HEK293 (cell line): ENCODE results near the gene MYOD1.

ENCODE experiments used
- CTCF ChIA-PET: fragments of 350-600 bp; formaldehyde crosslinking; extraction: SDS; loops from one replicate; lab custom pipeline; 2021; ENCODE audit warnings: antibody characterized with exemption; lab: Yijun Ruan, JAX
- POLR2A ChIA-PET: fragments of 300-600 bp; formaldehyde crosslinking; extraction: SDS; loops from one replicate; lab custom pipeline; 2020; ENCODE audit warnings: antibody characterized with exemption, inconsistent platforms; lab: Yijun Ruan, JAX
- H3K27ac ChIP-seq: fragments of 200-500 bp; sonication (Bioruptor generic); 2 replicates; pipeline ENCODE4 v1.5.1; 2014; ENCODE audit warnings: low read depth, low read length, control low read depth, inconsistent platforms; ENCODE audit errors: extremely low read depth
- H3K36me3 ChIP-seq, 2 experiments: fragments of 200-500 bp in 1 of 2; sonication (Bioruptor generic) in 1 of 2; 1 replicate in 1 of 2; 2 replicates in 1 of 2; pipeline ENCODE4 v1.5.1; 2014 to 2017; ENCODE audit warnings: inconsistent platforms in 2 of 2, low read length in 2 of 2; ENCODE audit not compliant: control insufficient read depth in 2 of 2, insufficient read depth in 1 of 2
- H3K4me1 ChIP-seq: fragments of 200-500 bp; sonication (Bioruptor generic); 2 replicates; pipeline ENCODE4 v1.5.1; 2014; ENCODE audit warnings: mild to moderate bottlenecking, low read length, inconsistent platforms; ENCODE audit not compliant: control insufficient read depth, insufficient read depth
- H3K4me3 ChIP-seq: 2 replicates; pipeline ENCODE4 v1.5.1; 2011; ENCODE audit warnings: low read depth, mild to moderate bottlenecking, control low read depth, low read length, moderate library complexity
- H3K9me3 ChIP-seq: fragments of 200-500 bp; sonication (Bioruptor generic); 2 replicates; pipeline ENCODE4 v1.5.1; 2014; ENCODE audit warnings: low read depth, low read length, inconsistent platforms; ENCODE audit not compliant: control insufficient read depth, insufficient read depth
- HOXC10 ChIP-seq: sonication (generic); formaldehyde crosslinking; IDR thresholded peaks from 2 replicates; pipeline ENCODE4 v1.8.1; 2023; ENCODE audit warnings: mild to moderate bottlenecking, missing genetic modification reagents
- OSR2 ChIP-seq: fragments of 450-650 bp; formaldehyde crosslinking; IDR thresholded peaks from 2 replicates; pipeline ENCODE4 v1.5.1; 2016; ENCODE audit warnings: missing biosample characterization, missing genetic modification characterization
- ZBTB21 ChIP-seq: fragments of 450-650 bp; formaldehyde crosslinking; IDR thresholded peaks from 2 replicates; pipeline ENCODE4 v1.5.1; 2017; ENCODE audit warnings: missing biosample characterization, missing genetic modification characterization
- ZFHX2 ChIP-seq: fragments of 450-650 bp; formaldehyde crosslinking; conservative IDR thresholded peaks from 2 replicates; pipeline ENCODE4 v1.5.1; 2016; ENCODE audit warnings: missing biosample characterization, missing genetic modification characterization
- ZFP3 ChIP-seq: fragments of 450-650 bp; formaldehyde crosslinking; IDR thresholded peaks from 2 replicates; pipeline ENCODE4 v1.5.1; 2016; ENCODE audit warnings: low read depth, missing biosample characterization, missing genetic modification characterization
- ZNF184 ChIP-seq: fragments of 450-650 bp; IDR thresholded peaks from 2 replicates; pipeline ENCODE4 v1.5.1; 2018; ENCODE audit warnings: missing biosample characterization, mild to moderate bottlenecking, missing genetic modification characterization
- ZNF23 ChIP-seq: fragments of 450-650 bp; formaldehyde crosslinking; IDR thresholded peaks from 2 replicates; pipeline ENCODE4 v1.5.1; 2016; ENCODE audit warnings: missing biosample characterization, missing genetic modification characterization, borderline replicate concordance
- ZNF266 ChIP-seq: fragments of 450-650 bp; formaldehyde crosslinking; IDR thresholded peaks from 2 replicates; pipeline ENCODE4 v1.5.1; 2016; ENCODE audit warnings: missing biosample characterization, missing genetic modification characterization, low read depth
- ZNF350 ChIP-seq: fragments of 450-650 bp; formaldehyde crosslinking; IDR thresholded peaks from 2 replicates; pipeline ENCODE4 v1.5.0; 2017; ENCODE audit warnings: missing biosample characterization, mild to moderate bottlenecking, missing genetic modification characterization
- ZNF354C ChIP-seq: fragments of 450-650 bp; formaldehyde crosslinking; IDR thresholded peaks from 2 replicates; pipeline ENCODE4 v1.5.1; 2016; ENCODE audit warnings: missing biosample characterization, missing genetic modification characterization, low read depth, borderline replicate concordance
- ZNF529 ChIP-seq: fragments of 450-650 bp; formaldehyde crosslinking; IDR thresholded peaks from 2 replicates; pipeline ENCODE4 v1.5.1; 2017; ENCODE audit warnings: missing genetic modification characterization, missing biosample characterization; ENCODE audit not compliant: insufficient replicate concordance
- ZNF585B ChIP-seq: fragments of 450-650 bp; formaldehyde crosslinking; IDR thresholded peaks from 2 replicates; pipeline ENCODE4 v1.5.1; 2016; ENCODE audit warnings: missing biosample characterization, missing genetic modification characterization
- ZNF621 ChIP-seq: fragments of 450-650 bp; formaldehyde crosslinking; IDR thresholded peaks from 2 replicates; pipeline ENCODE4 v1.5.1; 2017; ENCODE audit warnings: missing biosample characterization, missing genetic modification characterization
- ZNF623 ChIP-seq: fragments of 450-650 bp; formaldehyde crosslinking; IDR thresholded peaks from 2 replicates; pipeline ENCODE4 v1.5.1; 2016; ENCODE audit warnings: missing biosample characterization, missing genetic modification characterization
- ZNF658 ChIP-seq: fragments of 450-650 bp; formaldehyde crosslinking; IDR thresholded peaks from 2 replicates; pipeline ENCODE4; 2016; ENCODE audit warnings: missing biosample characterization, missing genetic modification characterization
- ZNF785 ChIP-seq: fragments of 450-650 bp; formaldehyde crosslinking; IDR thresholded peaks from 2 replicates; pipeline ENCODE4 v1.5.1; 2016; ENCODE audit warnings: missing biosample characterization, missing genetic modification characterization
- ZSCAN23 ChIP-seq: fragments of 450-650 bp; formaldehyde crosslinking; IDR thresholded peaks from 2 replicates; pipeline ENCODE4 v1.5.1; 2016; ENCODE audit warnings: missing biosample characterization, missing genetic modification characterization
- ZXDB ChIP-seq: fragments of 450-650 bp; formaldehyde crosslinking; IDR thresholded peaks from 2 replicates; pipeline ENCODE4 v1.5.1; 2016; ENCODE audit warnings: missing biosample characterization, missing genetic modification characterization
- TF ChIP-seq, protein P1 (sequence below): fragments of 450-650 bp; formaldehyde crosslinking; IDR thresholded peaks from 2 replicates; pipeline ENCODE4 v1.5.1; 2016; ENCODE audit warnings: missing biosample characterization, missing genetic modification characterization, borderline replicate concordance
- TF ChIP-seq, protein P2 (sequence below): fragments of 450-650 bp; formaldehyde crosslinking; IDR thresholded peaks from 2 replicates; pipeline ENCODE4 v1.5.1; 2017; ENCODE audit warnings: missing biosample characterization, missing genetic modification characterization
- TF ChIP-seq, protein P3 (sequence below): fragments of 450-650 bp; formaldehyde crosslinking; IDR thresholded peaks from 2 replicates; pipeline ENCODE4 v1.5.1; 2016; ENCODE audit warnings: missing biosample characterization, missing genetic modification characterization, borderline replicate concordance

The MYOD1 gene

DNA sequence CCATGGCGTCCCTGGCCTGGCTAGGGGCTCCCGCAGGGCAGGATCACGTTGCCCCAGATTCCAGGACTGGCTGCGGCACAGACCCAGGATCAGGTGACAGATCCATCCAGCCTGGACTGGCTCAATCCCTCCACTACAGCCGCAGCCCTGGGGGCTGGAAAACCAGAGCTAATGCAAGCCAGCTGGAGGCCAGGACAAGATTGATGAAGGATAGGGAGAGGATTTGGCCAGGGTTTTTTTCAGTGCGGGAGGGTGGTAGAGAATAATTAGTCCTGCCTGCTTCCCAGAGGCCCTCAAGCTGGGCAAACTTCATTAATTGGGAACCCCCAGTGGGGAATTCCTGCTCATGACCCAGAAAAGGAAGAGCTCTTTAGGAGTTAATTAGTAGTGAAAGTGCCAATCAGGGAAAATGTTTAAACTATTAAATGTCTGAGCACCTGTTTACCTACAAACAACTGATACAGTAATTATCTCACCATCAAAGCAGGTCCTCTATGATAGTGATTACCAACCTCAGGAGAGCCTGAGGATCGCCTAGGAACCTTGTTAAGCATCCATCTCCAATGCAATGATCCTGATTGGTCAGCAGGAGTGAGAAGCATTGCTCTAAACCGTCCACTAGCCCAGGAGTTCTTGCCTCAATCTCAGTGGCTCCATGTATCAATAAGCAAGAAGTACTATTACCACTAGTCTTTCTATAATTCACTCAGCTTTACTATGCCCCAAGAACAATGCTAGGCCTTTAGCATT is 33.0 kb upstream of the MYOD1 start (continued):
- no peak for TF ChIP-seq ZNF529 (tag by site-specific recombination)
- TF ChIP-seq ZNF266 (tag by site-specific recombination) = no peak
- TF ChIP-seq, protein P1, sequence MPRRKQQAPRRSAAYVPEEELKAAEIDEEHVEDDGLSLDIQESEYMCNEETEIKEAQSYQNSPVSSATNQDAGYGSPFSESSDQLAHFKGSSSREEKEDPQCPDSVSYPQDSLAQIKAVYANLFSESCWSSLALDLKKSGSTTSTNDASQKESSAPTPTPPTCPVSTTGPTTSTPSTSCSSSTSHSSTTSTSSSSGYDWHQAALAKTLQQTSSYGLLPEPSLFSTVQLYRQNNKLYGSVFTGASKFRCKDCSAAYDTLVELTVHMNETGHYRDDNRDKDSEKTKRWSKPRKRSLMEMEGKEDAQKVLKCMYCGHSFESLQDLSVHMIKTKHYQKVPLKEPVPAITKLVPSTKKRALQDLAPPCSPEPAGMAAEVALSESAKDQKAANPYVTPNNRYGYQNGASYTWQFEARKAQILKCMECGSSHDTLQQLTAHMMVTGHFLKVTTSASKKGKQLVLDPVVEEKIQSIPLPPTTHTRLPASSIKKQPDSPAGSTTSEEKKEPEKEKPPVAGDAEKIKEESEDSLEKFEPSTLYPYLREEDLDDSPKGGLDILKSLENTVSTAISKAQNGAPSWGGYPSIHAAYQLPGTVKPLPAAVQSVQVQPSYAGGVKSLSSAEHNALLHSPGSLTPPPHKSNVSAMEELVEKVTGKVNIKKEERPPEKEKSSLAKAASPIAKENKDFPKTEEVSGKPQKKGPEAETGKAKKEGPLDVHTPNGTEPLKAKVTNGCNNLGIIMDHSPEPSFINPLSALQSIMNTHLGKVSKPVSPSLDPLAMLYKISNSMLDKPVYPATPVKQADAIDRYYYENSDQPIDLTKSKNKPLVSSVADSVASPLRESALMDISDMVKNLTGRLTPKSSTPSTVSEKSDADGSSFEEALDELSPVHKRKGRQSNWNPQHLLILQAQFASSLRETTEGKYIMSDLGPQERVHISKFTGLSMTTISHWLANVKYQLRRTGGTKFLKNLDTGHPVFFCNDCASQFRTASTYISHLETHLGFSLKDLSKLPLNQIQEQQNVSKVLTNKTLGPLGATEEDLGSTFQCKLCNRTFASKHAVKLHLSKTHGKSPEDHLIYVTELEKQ (tag by site-specific recombination) = no peak

DNA sequence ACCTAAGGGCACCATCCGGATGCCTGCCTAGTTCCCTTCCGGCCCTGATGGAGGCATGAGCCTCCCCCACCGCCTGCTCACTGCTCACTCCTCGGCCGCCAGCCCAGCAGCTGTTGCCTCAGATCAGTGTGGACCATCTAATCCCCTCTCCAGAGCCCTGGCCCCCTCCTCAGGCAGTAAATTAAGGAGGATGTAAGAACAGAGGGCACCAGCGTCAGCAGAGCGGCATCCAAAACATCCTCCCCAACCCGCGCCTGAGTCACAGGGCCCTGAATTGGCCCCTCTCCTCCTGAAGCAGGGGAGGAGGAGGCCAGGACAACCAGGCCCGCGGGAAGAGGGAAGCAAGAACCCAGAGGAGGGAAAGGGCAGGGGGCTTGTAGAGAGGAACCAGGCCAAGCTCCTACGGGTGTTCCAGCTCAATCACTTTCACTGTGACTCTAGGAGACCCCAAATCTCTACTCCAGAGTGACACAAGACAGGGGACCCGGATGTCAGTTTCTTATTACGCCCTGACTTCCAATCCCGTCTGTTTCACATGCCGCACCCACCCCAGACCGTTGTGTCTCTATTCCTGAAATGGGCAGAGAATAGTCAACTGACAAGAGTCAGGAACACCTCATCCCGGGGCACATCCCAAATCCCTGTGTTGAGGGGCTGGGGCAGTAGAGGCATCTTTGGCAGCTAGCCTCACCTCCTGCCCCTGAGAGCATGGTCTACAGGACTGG is 31.3 kb upstream of the MYOD1 start:
- CTCF ChIA-PET = no interaction called here
- POLR2A ChIA-PET = no interaction called here
- TF ChIP-seq ZFHX2 (no peak), ZBTB21 (tag by site-specific recombination) (no peak), HOXC10 (CRISPR knock-in tag) (no peak), ZNF785 (tag by site-specific recombination) (no peak), ZNF354C (tag by site-specific recombination) (no peak), ZNF623 (tag by site-specific recombination) (no peak), ZNF184 (no peak), ZNF23 (tag by site-specific recombination) (no peak), ZFP3 (tag by site-specific recombination) (no peak), ZNF658 (no peak)
- TF ChIP-seq, protein P2, sequence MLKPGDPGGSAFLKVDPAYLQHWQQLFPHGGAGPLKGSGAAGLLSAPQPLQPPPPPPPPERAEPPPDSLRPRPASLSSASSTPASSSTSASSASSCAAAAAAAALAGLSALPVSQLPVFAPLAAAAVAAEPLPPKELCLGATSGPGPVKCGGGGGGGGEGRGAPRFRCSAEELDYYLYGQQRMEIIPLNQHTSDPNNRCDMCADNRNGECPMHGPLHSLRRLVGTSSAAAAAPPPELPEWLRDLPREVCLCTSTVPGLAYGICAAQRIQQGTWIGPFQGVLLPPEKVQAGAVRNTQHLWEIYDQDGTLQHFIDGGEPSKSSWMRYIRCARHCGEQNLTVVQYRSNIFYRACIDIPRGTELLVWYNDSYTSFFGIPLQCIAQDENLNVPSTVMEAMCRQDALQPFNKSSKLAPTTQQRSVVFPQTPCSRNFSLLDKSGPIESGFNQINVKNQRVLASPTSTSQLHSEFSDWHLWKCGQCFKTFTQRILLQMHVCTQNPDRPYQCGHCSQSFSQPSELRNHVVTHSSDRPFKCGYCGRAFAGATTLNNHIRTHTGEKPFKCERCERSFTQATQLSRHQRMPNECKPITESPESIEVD (tag by site-specific recombination) = no peak
- Histone ChIP-seq H3K4me3 (no peak overlapping the region), H3K4me1 (no peaks in the 10 kb centered on the region), H3K36me3 (no peaks in the 10 kb centered on the region), H3K27ac (no peak overlapping the region), H3K9me3 (no peaks in the 10 kb centered on the region)

DNA sequence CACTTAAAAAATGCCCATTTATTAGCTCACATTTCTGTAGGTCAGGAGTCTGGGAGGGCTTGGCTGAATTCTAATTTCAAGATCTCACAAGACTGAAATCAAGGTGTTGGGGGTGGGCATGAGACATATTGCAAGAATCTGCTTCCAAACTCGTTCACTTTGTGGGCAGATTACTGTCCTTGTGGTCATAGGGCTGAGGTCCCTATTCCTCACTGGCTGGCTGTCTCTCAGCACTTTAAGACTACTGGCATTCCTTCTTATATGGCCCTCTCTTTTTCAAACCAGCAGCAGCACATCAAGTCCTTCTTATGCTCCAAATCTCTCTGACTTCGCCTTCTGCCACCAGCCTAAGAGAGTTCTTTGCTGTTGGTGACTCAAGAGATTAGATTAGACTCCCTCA is 27.8 kb upstream of the MYOD1 start:
- Histone ChIP-seq H3K4me1 (no peaks in the 10 kb centered on the region), H3K9me3 (no peaks in the 10 kb centered on the region), H3K4me3 (no peak overlapping the region), H3K36me3 (no peaks in the 10 kb centered on the region), H3K27ac (no peak overlapping the region)
- POLR2A ChIA-PET = no interaction called here
- no peak for TF ChIP-seq ZSCAN23
- TF ChIP-seq OSR2 (tag by site-specific recombination) = no peak
- TF ChIP-seq, protein P3, sequence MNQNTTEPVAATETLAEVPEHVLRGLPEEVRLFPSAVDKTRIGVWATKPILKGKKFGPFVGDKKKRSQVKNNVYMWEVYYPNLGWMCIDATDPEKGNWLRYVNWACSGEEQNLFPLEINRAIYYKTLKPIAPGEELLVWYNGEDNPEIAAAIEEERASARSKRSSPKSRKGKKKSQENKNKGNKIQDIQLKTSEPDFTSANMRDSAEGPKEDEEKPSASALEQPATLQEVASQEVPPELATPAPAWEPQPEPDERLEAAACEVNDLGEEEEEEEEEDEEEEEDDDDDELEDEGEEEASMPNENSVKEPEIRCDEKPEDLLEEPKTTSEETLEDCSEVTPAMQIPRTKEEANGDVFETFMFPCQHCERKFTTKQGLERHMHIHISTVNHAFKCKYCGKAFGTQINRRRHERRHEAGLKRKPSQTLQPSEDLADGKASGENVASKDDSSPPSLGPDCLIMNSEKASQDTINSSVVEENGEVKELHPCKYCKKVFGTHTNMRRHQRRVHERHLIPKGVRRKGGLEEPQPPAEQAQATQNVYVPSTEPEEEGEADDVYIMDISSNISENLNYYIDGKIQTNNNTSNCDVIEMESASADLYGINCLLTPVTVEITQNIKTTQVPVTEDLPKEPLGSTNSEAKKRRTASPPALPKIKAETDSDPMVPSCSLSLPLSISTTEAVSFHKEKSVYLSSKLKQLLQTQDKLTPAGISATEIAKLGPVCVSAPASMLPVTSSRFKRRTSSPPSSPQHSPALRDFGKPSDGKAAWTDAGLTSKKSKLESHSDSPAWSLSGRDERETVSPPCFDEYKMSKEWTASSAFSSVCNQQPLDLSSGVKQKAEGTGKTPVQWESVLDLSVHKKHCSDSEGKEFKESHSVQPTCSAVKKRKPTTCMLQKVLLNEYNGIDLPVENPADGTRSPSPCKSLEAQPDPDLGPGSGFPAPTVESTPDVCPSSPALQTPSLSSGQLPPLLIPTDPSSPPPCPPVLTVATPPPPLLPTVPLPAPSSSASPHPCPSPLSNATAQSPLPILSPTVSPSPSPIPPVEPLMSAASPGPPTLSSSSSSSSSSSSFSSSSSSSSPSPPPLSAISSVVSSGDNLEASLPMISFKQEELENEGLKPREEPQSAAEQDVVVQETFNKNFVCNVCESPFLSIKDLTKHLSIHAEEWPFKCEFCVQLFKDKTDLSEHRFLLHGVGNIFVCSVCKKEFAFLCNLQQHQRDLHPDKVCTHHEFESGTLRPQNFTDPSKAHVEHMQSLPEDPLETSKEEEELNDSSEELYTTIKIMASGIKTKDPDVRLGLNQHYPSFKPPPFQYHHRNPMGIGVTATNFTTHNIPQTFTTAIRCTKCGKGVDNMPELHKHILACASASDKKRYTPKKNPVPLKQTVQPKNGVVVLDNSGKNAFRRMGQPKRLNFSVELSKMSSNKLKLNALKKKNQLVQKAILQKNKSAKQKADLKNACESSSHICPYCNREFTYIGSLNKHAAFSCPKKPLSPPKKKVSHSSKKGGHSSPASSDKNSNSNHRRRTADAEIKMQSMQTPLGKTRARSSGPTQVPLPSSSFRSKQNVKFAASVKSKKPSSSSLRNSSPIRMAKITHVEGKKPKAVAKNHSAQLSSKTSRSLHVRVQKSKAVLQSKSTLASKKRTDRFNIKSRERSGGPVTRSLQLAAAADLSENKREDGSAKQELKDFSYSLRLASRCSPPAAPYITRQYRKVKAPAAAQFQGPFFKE (tag by site-specific recombination) = no peak
- TF ChIP-seq HOXC10 (CRISPR knock-in tag) = no peak
- no peak for TF ChIP-seq ZNF621
- no peak for TF ChIP-seq ZXDB
- TF ChIP-seq ZNF585B (tag by site-specific recombination) = no peak
- no peak for TF ChIP-seq ZNF350 (tag by site-specific recombination)
- CTCF ChIA-PET = no interaction called here
